Neural progenitor cell (in vitro differentiated cells): Measurements from ENCODE around the gene TSPYL1.

Experiments
- EZH2 ChIP-seq: fragments of 200-600 bp; sonication (generic); IDR thresholded peaks from 2 replicates; pipeline ENCODE4 v1.6.1; 2017; ENCODE audit warnings: antibody characterized with exemption, mild to moderate bottlenecking, moderate library complexity
- TF ChIP-seq, protein P1 (sequence below): fragments of 200-600 bp; sonication (generic); IDR thresholded peaks from 2 replicates; pipeline ENCODE4 v1.5.1; 2017; ENCODE audit warnings: antibody characterized with exemption, mild to moderate bottlenecking

DNA sequence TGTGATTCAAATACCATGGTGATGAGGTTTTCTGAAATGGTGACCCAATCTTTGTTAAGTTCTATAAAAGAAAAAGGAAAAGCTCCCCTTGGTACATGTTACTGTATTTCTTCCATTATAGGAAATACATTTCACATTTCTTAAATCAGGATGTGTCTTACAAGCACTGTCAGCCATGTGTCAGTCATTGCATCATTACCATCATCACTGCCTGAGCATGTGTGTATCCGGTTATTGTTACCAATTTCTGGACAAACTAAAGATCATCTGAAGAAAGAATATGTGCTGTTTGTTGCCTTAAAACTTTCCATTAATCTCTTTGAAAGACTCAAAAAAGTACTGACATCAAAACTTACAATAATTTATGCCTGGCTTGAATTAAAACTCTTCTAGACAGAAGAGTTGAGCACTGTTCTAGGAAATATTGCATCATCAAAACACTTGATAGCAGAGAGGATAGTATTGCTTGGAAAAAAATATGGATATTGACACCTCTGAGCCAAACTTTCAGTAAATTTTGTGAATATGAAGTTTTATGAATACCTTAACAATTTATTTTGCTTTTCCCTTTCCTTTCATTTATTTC is 7.1 kb upstream of the TSPYL1 start:
- TF ChIP-seq, protein P1, sequence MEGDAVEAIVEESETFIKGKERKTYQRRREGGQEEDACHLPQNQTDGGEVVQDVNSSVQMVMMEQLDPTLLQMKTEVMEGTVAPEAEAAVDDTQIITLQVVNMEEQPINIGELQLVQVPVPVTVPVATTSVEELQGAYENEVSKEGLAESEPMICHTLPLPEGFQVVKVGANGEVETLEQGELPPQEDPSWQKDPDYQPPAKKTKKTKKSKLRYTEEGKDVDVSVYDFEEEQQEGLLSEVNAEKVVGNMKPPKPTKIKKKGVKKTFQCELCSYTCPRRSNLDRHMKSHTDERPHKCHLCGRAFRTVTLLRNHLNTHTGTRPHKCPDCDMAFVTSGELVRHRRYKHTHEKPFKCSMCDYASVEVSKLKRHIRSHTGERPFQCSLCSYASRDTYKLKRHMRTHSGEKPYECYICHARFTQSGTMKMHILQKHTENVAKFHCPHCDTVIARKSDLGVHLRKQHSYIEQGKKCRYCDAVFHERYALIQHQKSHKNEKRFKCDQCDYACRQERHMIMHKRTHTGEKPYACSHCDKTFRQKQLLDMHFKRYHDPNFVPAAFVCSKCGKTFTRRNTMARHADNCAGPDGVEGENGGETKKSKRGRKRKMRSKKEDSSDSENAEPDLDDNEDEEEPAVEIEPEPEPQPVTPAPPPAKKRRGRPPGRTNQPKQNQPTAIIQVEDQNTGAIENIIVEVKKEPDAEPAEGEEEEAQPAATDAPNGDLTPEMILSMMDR = no peak
- no peak for TF ChIP-seq EZH2
